ENCODE measurements around the gene OR3A2. TPM values are rescaled to one million over a fixed set of nuclear protein-coding genes. Genes with fewer than 3 reads are reported as not detected.

OR3A2 gene
- total RNA-seq, 1 experiment from 2014 or later: not detected

- H3K23me2 ChIP-seq (ENCODE audit: insufficient read length, low read depth, low read length, poor library complexity, severe bottlenecking): no peaks in the 10 kb centered on the region
- Mint-ChIP-seq H3K36me3 (ENCODE audit: insufficient read depth in 1 of 3, low read depth in 3 of 3) (peaks cover under 1 to 17% (median 5%) of the 10 kb centered on the region in 3 experiments; a peak in 3 of 7 replicates), H3K27me3 (ENCODE audit: low read depth) (no peaks in the 10 kb centered on the region; the same call in 1 of the 2 replicates), H3K4me3 (no peak overlapping the region), H3K4me1 (no peaks in the 10 kb centered on the region), H3K27ac (no peak overlapping the region), H3K9me3 (peaks cover 48 to 70% of the 10 kb centered on the region in 2 experiments)
- no peak overlapping the region for H3K23ac ChIP-seq (ENCODE audit: insufficient read length, low read depth, low read length)
- no peaks in the 10 kb centered on the region for H4K20me1 ChIP-seq (ENCODE audit: control insufficient read depth, insufficient read depth, insufficient read length)
- no peaks in the 10 kb centered on the region for H3K4me1 ChIP-seq (ENCODE audit: insufficient read depth, low read length)
- H3K14ac ChIP-seq (ENCODE audit: insufficient read depth, low read length): no peak overlapping the region
- no peak overlapping the region for H3K18ac ChIP-seq (ENCODE audit: insufficient read length, low read depth, low read length)
- no peaks in the 10 kb centered on the region for H3K27me3 ChIP-seq (ENCODE audit: insufficient read depth, low read length)
- H3K79me2 ChIP-seq (ENCODE audit: insufficient read depth, low read length): no peaks in the 10 kb centered on the region
- no peak for DNase-seq
- H3K4me2 ChIP-seq (ENCODE audit: insufficient read depth, insufficient read length, low read length): no peak overlapping the region
- H2AK5ac ChIP-seq (ENCODE audit: insufficient read length, low read length): no peak overlapping the region
- H3K27ac ChIP-seq (ENCODE audit: insufficient read length, low read depth, low read length): no peak overlapping the region
- peaks cover 52% of the 10 kb centered on the region for H3K9me3 ChIP-seq (ENCODE audit: control insufficient read depth, low read depth, low read length)
- H3K4ac ChIP-seq (ENCODE audit: low read depth, low read length): no peak overlapping the region
- no peak overlapping the region for H2BK15ac ChIP-seq (ENCODE audit: low read depth, low read length)
- no peak overlapping the region for H2BK20ac ChIP-seq (ENCODE audit: low read depth, low read length, poor library complexity, severe bottlenecking)
- TF ChIP-seq CTCF (conservative IDR thresholded peaks at IDR 0.05): no peak
- no CpG with 5 or more reads among the region's 5 CpGs for WGBS (ENCODE audit: extremely low coverage, insufficient read length, low lambda C conversion rate)
- no peak overlapping the region for H4K91ac ChIP-seq (ENCODE audit: insufficient read length, low read depth, low read length)
- H3K9ac ChIP-seq (ENCODE audit: extremely low read depth, insufficient read length, low read length): no peak overlapping the region
- no peak overlapping the region for H2BK12ac ChIP-seq (ENCODE audit: insufficient read length, low read depth, low read length)
- H3K79me1 ChIP-seq (ENCODE audit: insufficient read depth, low read depth, low read length, poor library complexity, severe bottlenecking): no peaks in the 10 kb centered on the region
- H3T11ph ChIP-seq (ENCODE audit: low read length): no peak overlapping the region
- H3K56ac ChIP-seq (ENCODE audit: insufficient read length, low read depth, low read length): no peak overlapping the region
- no peak overlapping the region for H2AFZ ChIP-seq (ENCODE audit: low read length)
- H2BK5ac ChIP-seq (ENCODE audit: insufficient read length, low read length): no peak overlapping the region
- H2BK120ac ChIP-seq (ENCODE audit: low read depth, low read length, poor library complexity, severe bottlenecking): no peak overlapping the region
- H4K5ac ChIP-seq (ENCODE audit: insufficient read length, low read depth, low read length): no peak overlapping the region
- H4K8ac ChIP-seq (replicated peaks; ENCODE audit: insufficient read length, low read depth, low read length): no peak overlapping the region
Measured at GRCh38 chr17:3271072-3271848, 114.8 kb downstream of the OR3A2 start.
